MG63 (cell line): ENCODE measurements around the gene RPLP2. TPM values are rescaled to one million over a fixed set of nuclear protein-coding genes. Genes with fewer than 3 reads are reported as not detected.

ENCODE experiments used
- DNase-seq: peaks from one replicate; pipeline ENCODE4 v3.0.0-alpha.2; 2020
- H3K27me3 ChIP-seq: fragments of 250-450 bp; sonication (Bioruptor Pico); 2 replicates; pipeline ENCODE4 v1.5.1; 2020; ENCODE audit warnings: mild to moderate bottlenecking, moderate library complexity
- H3K36me3 ChIP-seq: fragments of 250-450 bp; sonication (Bioruptor Pico); 2 replicates; pipeline ENCODE4 v1.5.1; 2020; ENCODE audit warnings: mild to moderate bottlenecking, moderate library complexity
- H3K4me3 ChIP-seq: fragments of 250-450 bp; sonication (Bioruptor Pico); 2 replicates; pipeline ENCODE4 v1.5.1; 2020; ENCODE audit warnings: mild to moderate bottlenecking, moderate library complexity
- H3K9me3 ChIP-seq: fragments of 250-450 bp; sonication (Bioruptor Pico); 2 replicates; pipeline ENCODE4 v1.5.1; 2020; ENCODE audit warnings: mild to moderate bottlenecking, moderate library complexity
- total RNA-seq: library from RNA; depleted of rRNA; stranded (reverse); fragments of >200 nt; shearing (Covaris generic); gene quantifications from 2 replicates; pipeline ENCODE4 v1.2.3, GENCODE V29; 2014; ENCODE audit warnings: low replicate concordance

Gene RPLP2
- total RNA-seq, 1 experiment from 2014 or later, result 770 TPM

DNA sequence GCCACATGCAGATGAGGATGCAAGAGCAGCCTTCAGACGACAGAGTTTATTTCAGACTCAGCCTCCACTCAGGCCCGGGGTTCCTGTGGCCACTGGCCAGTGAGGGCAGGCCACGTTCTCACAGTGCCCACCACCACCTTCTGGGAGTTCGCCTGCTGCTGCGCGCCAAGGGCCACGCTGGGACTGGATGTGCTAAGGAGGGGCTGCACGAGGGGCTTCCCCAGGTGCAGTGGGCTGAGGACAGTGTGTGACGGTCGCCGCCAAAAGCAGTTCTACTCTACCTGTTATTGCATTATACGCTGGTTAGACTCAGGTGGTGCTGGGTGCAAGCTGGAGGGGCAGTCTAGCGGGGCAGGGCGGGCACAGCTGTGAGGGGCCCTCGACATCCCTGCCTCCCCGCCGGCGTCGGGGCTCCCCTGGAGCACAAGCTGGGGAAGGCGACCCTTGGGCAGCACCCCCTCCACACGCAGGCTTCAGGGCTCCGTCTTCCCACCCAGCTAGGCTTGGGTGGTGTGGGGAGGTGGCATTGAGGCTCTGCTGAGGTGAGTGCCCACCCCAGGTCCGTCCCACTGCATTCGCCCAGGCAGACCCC lies 22.6 kb upstream of the RPLP2 start:
- Histone ChIP-seq H3K36me3 (peaks cover 10% of the 10 kb centered on the region), H3K27me3 (no peaks in the 10 kb centered on the region), H3K9me3 (no peaks in the 10 kb centered on the region), H3K4me3 (no peak overlapping the region)
- DNase-seq, result no peak

DNA sequence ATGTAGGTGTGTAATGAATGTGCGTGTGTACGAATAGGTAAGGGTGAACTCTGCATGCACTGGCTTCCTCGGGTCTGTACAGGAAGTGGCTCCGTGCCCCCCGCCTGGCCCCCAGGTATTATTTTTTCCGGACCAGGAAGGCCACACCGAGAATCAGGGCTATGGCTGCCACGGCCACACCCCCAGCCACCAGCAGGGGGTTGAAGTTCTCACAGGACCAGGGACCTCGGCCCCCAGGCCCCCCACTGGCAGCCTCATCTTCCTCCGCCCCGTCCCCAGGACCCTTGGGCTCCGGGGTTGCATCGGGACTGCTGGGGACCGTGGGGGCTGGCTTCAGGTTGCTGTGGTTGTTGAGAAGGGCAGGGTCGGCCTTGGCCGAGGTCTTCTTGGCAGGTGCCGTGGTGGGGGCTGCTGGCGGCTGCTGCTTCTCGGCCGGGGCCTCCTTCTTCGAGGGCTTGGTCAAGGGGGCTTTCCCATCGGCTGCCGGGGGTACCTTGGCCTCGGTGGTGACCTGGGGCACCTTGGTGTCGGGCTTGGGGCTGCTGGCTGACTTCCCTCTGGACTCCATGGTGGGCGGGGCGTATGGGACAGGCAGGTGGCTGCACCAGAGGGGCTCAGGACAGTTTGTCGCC lies 21.6 kb upstream of the RPLP2 start:
- H3K9me3 ChIP-seq, result no peaks in the 10 kb centered on the region
- H3K36me3 ChIP-seq, result peaks cover 17% of the 10 kb centered on the region
- H3K4me3 ChIP-seq, result no peak overlapping the region
- H3K27me3 ChIP-seq, result no peaks in the 10 kb centered on the region
- DNase-seq, result no peak

DNA sequence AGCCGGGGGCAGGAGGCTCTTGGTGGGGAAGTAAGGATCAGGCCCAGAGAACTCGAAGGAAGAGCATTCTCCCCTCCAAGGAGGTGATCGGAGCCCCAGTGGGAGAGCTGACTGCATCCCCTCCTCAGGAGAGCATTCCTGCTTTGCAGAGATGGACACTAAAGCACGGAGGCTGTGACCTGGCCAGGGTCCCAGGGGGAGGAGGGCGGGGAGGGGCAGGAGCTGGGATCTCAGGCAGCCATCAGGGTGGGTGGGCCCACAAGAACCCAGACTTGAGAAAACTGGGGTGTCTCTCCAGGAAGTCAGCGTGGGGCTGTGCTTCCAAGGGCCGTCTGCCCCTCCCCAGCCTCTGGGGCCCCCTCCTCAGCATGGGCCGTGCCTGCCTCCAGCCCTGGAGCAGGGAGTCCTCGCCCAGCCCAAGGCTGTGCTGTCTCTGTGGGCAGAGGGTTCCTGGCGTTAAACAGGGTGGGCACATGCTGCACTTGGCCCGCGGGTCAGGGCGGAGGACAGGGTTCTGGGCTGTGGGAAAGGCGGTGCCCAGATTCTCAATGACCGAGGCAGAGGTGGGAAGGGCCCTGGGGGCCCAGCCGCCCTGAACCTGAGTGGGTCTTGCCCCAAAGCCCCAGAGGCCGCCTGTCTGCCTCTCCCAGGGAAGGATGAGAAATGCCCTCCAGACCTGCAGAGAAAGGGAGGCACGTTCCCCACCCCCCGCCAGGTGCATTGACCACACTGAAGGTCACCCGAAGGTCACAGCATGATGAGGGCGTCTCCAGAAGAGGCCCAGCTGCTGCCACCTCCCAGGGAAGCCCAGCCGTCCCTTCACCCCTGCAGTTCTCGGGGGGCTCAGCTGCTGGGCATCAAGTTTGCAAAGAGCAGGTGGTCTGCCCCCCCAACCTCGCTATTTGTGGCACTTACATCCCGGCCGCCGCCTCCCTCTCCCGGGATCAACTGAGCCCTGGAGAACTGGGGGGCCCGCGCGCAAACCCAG lies 20.5 kb upstream of the RPLP2 start:
- Histone ChIP-seq H3K4me3 (no peak overlapping the region), H3K36me3 (peaks cover 29% of the 10 kb centered on the region), H3K27me3 (no peaks in the 10 kb centered on the region), H3K9me3 (no peaks in the 10 kb centered on the region)
- DNase-seq, result no peak

GRCh38 chr11:789943-790342 lies 19.8 kb upstream of the RPLP2 start, which contains the start of gene CEND1:
Gene CEND1, minus strand, starts transcription at chr11:790090. Its CDS starts 1,514 bp downstream, at chr11:788576.
- H3K9me3 ChIP-seq, result no peaks in the 10 kb centered on the region
- peaks cover 35% of the 10 kb centered on the region for H3K36me3 ChIP-seq
- DNase-seq, result no peak
- H3K4me3 ChIP-seq, result no peak within 1 kb of the TSS
- no peaks in the 10 kb centered on the region for H3K27me3 ChIP-seq

DNA sequence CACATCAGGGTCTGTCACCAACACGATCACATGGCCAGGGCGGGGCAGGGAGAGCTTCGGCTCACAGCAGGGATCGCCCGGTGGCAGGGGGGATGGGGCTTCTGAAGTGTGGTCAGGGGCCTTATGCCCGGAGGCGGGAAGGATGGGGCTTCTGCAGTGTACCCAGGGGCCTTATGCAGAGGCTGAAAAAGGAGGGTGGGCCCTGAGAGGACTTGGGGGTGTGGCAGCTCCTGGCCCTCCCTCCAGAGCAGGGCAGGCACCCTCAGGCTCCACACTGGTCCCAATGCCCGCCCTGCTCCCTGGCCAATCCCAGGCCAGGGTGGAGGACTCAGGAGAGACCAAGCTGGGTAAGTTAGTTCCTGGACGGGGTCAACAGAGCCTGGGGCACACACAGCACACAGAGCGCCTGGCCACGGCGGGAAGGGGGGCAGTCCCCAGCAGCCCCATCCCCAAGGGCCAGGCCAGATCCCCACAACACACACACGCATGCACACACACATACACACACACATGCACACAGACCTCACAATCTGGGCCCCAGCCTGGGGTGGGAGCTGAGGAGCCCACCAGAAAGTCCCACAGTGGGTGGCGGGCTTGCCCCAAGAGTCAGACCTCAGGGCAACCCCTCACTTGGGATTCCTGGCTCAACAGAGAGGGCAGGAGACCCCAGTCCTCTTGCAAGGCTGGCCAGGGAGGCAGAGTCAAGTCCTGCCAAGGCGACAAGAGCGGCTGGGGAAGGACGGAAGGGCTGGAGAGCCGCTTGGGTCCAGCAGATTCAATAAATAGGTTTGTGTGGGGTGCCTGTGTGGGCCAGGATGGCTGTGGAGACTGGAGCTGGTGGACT lies 18.8 kb upstream of the RPLP2 start:
- H3K27me3 ChIP-seq, result no peaks in the 10 kb centered on the region
- no peaks in the 10 kb centered on the region for H3K9me3 ChIP-seq
- H3K4me3 ChIP-seq, result no peak overlapping the region
- peaks cover 35% of the 10 kb centered on the region for H3K36me3 ChIP-seq
- peak; percentile 62 for DNase-seq

- H3K27me3 ChIP-seq, result no peaks in the 10 kb centered on the region
- H3K9me3 ChIP-seq, result no peaks in the 10 kb centered on the region
- H3K36me3 ChIP-seq, result peaks cover 35% of the 10 kb centered on the region
- DNase-seq, result no peak
- H3K4me3 ChIP-seq, result no peak overlapping the region
Observed at GRCh38 chr11:791658-792534, 17.9 kb upstream of the RPLP2 start.

GRCh38 chr11:792535-792821 lies 17.3 kb upstream of the RPLP2 start:
- H3K4me3 ChIP-seq, result no peak overlapping the region
- peaks cover 35% of the 10 kb centered on the region for H3K36me3 ChIP-seq
- no peak for DNase-seq
- H3K27me3 ChIP-seq, result no peaks in the 10 kb centered on the region
- H3K9me3 ChIP-seq, result no peaks in the 10 kb centered on the region

DNA sequence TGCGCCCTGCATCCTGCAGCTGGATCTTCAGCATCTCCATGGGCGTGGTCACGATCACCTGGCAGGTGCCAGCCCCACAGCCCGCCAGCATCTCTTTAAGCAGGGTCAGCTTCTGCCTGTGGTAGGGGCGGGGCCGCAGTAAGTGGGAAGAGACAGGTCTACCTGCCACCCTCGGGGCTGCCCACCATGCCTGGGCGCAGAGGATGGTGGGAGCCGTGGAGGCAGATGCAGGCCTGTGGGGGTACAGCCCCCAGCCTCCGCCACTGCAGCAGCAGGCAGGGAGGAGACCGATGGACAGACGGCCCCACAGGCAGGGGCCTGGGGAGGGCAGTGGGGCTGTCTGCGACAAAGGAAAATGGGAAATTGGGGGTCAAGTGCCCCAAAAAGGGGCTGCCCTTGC lies 16.9 kb upstream of the RPLP2 start:
- Histone ChIP-seq H3K4me3 (no peak overlapping the region), H3K27me3 (no peaks in the 10 kb centered on the region), H3K36me3 (peaks cover 35% of the 10 kb centered on the region), H3K9me3 (no peaks in the 10 kb centered on the region)
- no peak for DNase-seq

GRCh38 chr11:793556-793955 lies 16.2 kb upstream of the RPLP2 start:
- DNase-seq, result peak; percentile 57
- no peaks in the 10 kb centered on the region for H3K27me3 ChIP-seq

DNA sequence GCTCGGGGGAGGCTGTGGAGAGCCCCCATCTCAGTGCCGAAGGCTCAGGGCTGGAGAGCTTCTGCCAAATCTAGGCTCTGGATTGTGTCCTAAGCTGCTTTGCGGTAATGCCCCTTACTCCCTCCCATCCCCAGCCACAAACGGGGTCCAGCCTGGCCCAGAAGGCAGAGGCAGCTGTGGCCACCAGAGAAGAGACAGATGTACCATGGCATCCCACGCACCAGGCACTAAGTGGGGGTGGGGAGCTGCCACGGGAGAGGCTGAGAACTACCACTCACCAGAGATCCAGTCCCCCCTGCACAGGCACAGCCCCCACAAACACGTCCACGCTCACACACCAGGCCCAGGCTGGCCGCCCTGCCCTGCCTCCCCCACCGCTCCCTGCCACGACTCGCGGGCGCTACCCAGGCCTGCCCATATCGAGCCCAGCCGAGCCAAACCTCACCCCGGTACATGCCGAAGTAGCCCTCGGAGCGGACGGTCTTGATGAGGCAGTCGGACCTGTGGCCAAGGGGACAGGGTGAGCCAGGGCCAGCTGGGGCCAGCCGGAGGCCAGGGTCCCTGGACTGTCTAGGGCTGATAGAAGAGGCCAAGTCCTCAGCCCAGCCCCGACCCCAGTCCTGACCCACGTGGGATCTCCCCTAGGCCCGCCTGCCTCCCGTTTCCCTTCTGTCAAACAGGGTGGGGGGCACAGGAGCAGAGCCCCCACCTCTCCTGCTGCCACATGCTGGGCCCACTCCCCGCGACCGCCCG lies 15.6 kb upstream of the RPLP2 start:
- no peak overlapping the region for H3K4me3 ChIP-seq
- no peaks in the 10 kb centered on the region for H3K9me3 ChIP-seq
- H3K27me3 ChIP-seq, result no peaks in the 10 kb centered on the region
- peaks cover 37% of the 10 kb centered on the region for H3K36me3 ChIP-seq
- no peak for DNase-seq

More at GRCh38 chr11:793556-793955, 16.2 kb upstream of the RPLP2 start:
- no peak overlapping the region for H3K4me3 ChIP-seq
- H3K9me3 ChIP-seq, result no peaks in the 10 kb centered on the region
- peaks cover 35% of the 10 kb centered on the region for H3K36me3 ChIP-seq

- Histone ChIP-seq H3K4me3 (peak overlapping the region; percentile 99), H3K9me3 (no peaks in the 10 kb centered on the region), H3K27me3 (no peaks in the 10 kb centered on the region), H3K36me3 (peaks cover 42% of the 10 kb centered on the region)
- no peak for DNase-seq
Observed at GRCh38 chr11:794766-795633, 14.8 kb upstream of the RPLP2 start.

DNA sequence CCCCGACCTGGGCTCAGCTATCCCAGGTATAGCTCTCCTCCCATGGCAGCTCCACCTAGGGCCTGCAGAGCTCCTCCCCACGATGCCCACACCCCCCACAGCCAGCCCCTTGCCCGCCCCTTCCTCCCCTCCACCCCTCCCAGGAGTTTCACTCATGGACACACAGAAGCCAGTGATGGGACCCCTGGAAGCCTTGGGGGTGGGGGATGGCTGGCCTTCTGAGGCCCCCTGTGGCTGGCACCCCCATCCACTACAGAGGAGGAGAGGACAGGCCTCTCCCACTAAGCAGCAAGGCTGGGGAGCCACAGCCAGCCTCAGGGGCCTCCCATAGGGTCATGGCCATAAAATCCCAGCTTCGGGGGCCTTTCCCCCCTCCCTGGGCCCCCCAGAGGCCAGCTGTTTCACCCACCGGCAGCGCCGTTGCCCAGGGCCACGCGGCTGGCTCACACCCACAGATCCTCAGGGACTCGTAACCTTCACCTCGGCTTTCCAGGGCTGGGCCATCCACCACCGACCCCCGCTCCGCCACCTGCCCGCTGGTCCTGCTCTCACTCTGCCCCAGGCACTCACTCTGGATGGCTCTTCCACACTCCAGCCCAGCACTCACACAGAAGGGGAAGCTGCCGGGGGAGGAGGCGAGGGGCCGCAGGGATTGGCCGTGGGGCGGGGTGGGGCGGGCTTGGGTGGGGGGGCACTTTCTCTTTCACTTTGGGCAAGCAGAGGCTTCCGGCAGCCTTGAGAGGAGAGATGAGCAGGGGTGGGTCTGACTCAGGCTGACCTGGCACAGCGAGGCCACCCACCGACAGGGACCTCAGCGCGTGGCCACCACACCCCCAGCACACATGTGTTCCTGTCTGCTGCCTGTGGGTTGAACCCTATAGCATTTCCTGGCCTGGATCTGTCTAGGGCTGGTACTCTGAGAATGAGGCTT lies 13.9 kb upstream of the RPLP2 start:
- Histone ChIP-seq H3K9me3 (no peaks in the 10 kb centered on the region), H3K4me3 (peak overlapping the region; percentile 99), H3K36me3 (peaks cover 45% of the 10 kb centered on the region), H3K27me3 (no peaks in the 10 kb centered on the region)
- DNase-seq, result peak; percentile 94

GRCh38 chr11:796565-797295 lies 13.0 kb upstream of the RPLP2 start:
- H3K27me3 ChIP-seq, result no peaks in the 10 kb centered on the region
- H3K9me3 ChIP-seq, result no peaks in the 10 kb centered on the region
- peak overlapping the region; percentile 99 for H3K4me3 ChIP-seq

More at GRCh38 chr11:796565-797295, 13.0 kb upstream of the RPLP2 start:
- peaks cover 41% of the 10 kb centered on the region for H3K36me3 ChIP-seq
- no peak for DNase-seq
